ENCODE data around the gene CYTIP.

DNA sequence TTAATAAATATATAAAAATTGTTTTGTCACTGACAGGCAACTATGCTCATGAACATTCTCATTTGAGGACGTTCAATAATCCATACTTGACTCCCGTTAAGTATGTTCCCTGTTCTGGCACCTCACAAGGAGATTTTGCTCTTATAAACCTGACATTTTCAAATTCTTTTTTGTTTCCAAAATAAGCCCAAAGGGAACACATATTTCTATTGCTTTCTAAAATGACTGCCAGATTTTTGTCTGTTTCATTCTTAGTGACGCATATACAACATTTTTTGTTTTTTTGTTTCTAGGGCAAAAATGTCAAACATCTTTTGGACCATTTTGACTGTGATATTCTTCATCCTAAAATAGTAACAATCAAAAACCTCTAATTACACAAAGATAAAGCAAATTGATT lies 50.5 kb downstream of the CYTIP start:
- no peak for TF ChIP-seq CTCF (IDR thresholded peaks at IDR 0.05; ENCODE audit: low read length)
- no peak for TF ChIP-seq EZH2 (IDR thresholded peaks at IDR 0.05; ENCODE audit: borderline replicate concordance, low read length)
